NT2/D1 (cell line): ENCODE measurements around the gene NBAS.

Source experiments
- DNase-seq: peaks from one replicate; pipeline ENCODE4 v3.0.0-alpha.2; 2011; ENCODE audit warnings: low read depth, low spot score
- H3K27me3 ChIP-seq: 2 replicates; pipeline ENCODE4 v1.6.0; 2011; ENCODE audit warnings: mild to moderate bottlenecking; ENCODE audit not compliant: insufficient read length, insufficient read depth
- H3K36me3 ChIP-seq: 2 replicates; pipeline ENCODE4 v1.6.1; 2011; ENCODE audit warnings: mild to moderate bottlenecking, low read length, mixed read lengths; ENCODE audit not compliant: insufficient read depth, insufficient read length
- H3K4me1 ChIP-seq: 2 replicates; pipeline ENCODE4 v1.5.1; 2011; ENCODE audit not compliant: insufficient read depth, insufficient read length
- H3K4me3 ChIP-seq: 2 replicates; pipeline ENCODE4 v1.5.1; 2011; ENCODE audit warnings: low read depth; ENCODE audit not compliant: insufficient read length
- H3K9ac ChIP-seq: 2 replicates; pipeline ENCODE4 v1.6.0; 2011; ENCODE audit warnings: low read depth; ENCODE audit not compliant: insufficient read length
- H3K9me3 ChIP-seq: 2 replicates; pipeline ENCODE4 v1.5.1; 2011; ENCODE audit warnings: mild to moderate bottlenecking, low read length; ENCODE audit not compliant: insufficient read depth
- SUZ12 ChIP-seq: IDR thresholded peaks from 2 replicates; pipeline ENCODE4 v1.6.1; 2011; ENCODE audit not compliant: insufficient read length, insufficient read depth; ENCODE audit errors: extremely low read depth
- YY1 ChIP-seq: IDR thresholded peaks from 2 replicates; pipeline ENCODE4 v1.6.1; 2011; ENCODE audit not compliant: insufficient read length, insufficient read depth
- ZNF274 ChIP-seq: IDR thresholded peaks from 2 replicates; pipeline ENCODE4 v1.6.1; 2011; ENCODE audit warnings: mild to moderate bottlenecking, low read depth, low read length

The NBAS gene

GRCh38 chr2:15159206-15159605, 401.9 kb downstream of the NBAS start:
- H3K27me3 ChIP-seq: no peaks in the 10 kb centered on the region
- no peak overlapping the region for H3K9ac ChIP-seq
- DNase-seq: no peak
- no peaks in the 10 kb centered on the region for H3K36me3 ChIP-seq
- TF ChIP-seq SUZ12: no peak
- no peak for TF ChIP-seq YY1
- no peak overlapping the region for H3K4me3 ChIP-seq
- peaks cover 3% of the 10 kb centered on the region for H3K4me1 ChIP-seq
- no peaks in the 10 kb centered on the region for H3K9me3 ChIP-seq

DNA sequence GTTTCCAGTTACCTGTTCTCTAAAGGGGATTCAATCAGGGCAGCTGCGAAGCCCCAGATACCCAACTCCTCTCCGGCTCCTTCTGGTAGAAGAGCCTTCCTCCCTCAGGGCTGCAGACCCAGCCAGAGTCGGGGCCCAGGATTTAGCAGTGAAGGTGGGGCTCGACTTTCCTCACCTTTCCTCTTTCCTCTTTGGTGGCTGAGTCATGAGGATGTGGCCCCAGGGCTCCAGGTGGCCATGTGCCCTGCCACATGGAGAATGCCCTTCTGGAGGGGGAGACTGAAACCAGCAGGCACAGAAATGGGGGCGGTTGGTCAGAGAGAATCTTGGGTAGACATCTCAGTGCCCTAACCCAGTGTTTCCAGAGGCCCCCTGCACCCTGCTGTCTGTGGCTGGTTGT, 402.6 kb downstream of the NBAS start:
- Histone ChIP-seq H3K9ac (no peak overlapping the region), H3K9me3 (no peaks in the 10 kb centered on the region), H3K4me1 (peaks cover 3% of the 10 kb centered on the region), H3K27me3 (no peaks in the 10 kb centered on the region), H3K36me3 (no peaks in the 10 kb centered on the region), H3K4me3 (no peak overlapping the region)
- no peak for TF ChIP-seq YY1
- no peak for TF ChIP-seq ZNF274
- no peak for TF ChIP-seq SUZ12
- DNase-seq: no peak

DNA sequence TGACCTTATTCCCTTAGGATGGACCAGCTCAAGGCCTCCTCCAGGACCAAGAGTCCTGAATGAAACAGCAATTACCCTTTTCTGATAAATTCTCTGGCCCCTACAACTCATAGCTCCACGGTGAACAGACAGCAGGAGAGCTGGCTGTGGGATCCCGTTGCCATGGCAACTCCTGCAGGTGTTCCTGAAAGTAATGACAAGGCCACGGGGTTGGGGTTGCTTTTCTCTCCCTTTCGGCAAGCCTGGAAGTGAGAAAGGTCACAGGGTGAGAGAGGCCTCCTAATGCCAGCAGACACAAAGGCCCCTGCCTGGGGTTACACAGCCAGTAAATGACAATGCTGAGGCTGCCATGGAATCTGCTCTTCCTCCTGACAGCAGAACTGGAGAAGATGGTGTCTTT, 403.0 kb downstream of the NBAS start:
- peaks cover 3% of the 10 kb centered on the region for H3K4me1 ChIP-seq
- no peak overlapping the region for H3K4me3 ChIP-seq
- H3K9me3 ChIP-seq: no peaks in the 10 kb centered on the region
- no peaks in the 10 kb centered on the region for H3K27me3 ChIP-seq
- H3K9ac ChIP-seq: no peak overlapping the region
- H3K36me3 ChIP-seq: no peaks in the 10 kb centered on the region
- DNase-seq: peak; percentile 42
- TF ChIP-seq YY1: no peak
- no peak for TF ChIP-seq ZNF274
- no peak for TF ChIP-seq SUZ12

- Histone ChIP-seq H3K36me3 (no peaks in the 10 kb centered on the region), H3K4me1 (no peaks in the 10 kb centered on the region), H3K27me3 (no peaks in the 10 kb centered on the region), H3K9me3 (no peaks in the 10 kb centered on the region), H3K4me3 (no peak overlapping the region), H3K9ac (no peak overlapping the region)
- TF ChIP-seq SUZ12 (no peak), YY1 (no peak), ZNF274 (no peak)
- DNase-seq: no peak
Measured at GRCh38 chr2:15155959-15156574, 405.1 kb downstream of the NBAS start.

GRCh38 chr2:15154297-15154696, 406.8 kb downstream of the NBAS start:
- Histone ChIP-seq H3K4me1 (no peaks in the 10 kb centered on the region), H3K9me3 (no peaks in the 10 kb centered on the region), H3K9ac (no peak overlapping the region), H3K4me3 (no peak overlapping the region), H3K27me3 (no peaks in the 10 kb centered on the region), H3K36me3 (no peaks in the 10 kb centered on the region)
- DNase-seq: no peak
- no peak for TF ChIP-seq SUZ12
- TF ChIP-seq ZNF274: no peak

DNA sequence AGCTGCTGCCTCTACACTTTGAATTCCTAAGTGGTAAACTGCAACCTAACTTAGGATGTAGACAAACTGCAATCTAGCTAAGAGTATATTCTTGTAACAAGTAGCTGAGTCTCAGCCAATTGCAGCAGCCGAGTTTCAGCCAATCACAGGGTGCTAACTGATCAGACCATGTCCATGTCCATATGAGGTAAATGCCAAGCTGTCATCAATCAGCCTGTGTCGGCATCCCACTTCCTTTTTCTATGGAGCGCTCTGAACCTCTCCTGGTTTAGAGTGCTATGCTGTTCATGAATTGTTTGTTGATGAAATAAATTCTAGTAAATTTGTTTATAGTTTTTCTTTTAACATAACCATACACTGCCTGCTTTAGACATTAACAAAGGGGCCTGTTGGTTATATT, 408.8 kb downstream of the NBAS start:
- no peak for DNase-seq
- Histone ChIP-seq H3K4me1 (no peaks in the 10 kb centered on the region), H3K36me3 (no peaks in the 10 kb centered on the region), H3K9ac (no peak overlapping the region), H3K4me3 (no peak overlapping the region), H3K27me3 (no peaks in the 10 kb centered on the region), H3K9me3 (no peaks in the 10 kb centered on the region)
- TF ChIP-seq YY1 (no peak), SUZ12 (no peak), ZNF274 (no peak)

- Histone ChIP-seq H3K9ac (no peak overlapping the region), H3K36me3 (no peaks in the 10 kb centered on the region), H3K4me3 (no peak overlapping the region), H3K4me1 (no peaks in the 10 kb centered on the region), H3K9me3 (no peaks in the 10 kb centered on the region), H3K27me3 (no peaks in the 10 kb centered on the region)
- TF ChIP-seq YY1 (no peak), SUZ12 (no peak), ZNF274 (no peak)
- no peak for DNase-seq
Measured at GRCh38 chr2:15149063-15149462, 412.1 kb downstream of the NBAS start.

DNA sequence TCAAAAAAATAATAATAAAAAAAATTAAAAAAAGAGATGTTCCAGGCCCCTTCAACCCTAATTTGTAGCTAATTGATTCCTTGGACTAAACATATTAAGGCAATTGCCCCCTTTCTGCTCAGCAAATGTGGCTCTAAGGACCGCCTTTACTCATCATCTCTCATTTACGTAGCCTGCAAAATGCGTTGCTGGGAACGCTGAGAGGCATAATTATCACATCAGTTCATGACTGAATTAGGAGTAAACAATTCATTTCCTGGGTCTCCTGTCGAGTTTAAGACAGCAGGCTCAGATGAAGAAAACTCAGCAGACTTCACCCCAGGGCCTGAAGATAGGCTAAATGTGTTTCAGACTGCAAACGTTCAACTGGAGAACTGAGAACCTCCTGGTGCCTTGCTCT, 413.5 kb downstream of the NBAS start:
- Histone ChIP-seq H3K4me3 (no peak overlapping the region), H3K9ac (no peak overlapping the region), H3K36me3 (no peaks in the 10 kb centered on the region), H3K9me3 (no peaks in the 10 kb centered on the region), H3K4me1 (no peaks in the 10 kb centered on the region), H3K27me3 (no peaks in the 10 kb centered on the region)
- TF ChIP-seq ZNF274 (no peak), SUZ12 (no peak), YY1 (no peak)
- no peak for DNase-seq
